GM12878 (cell line): Measurements from ENCODE around the gene SSMEM1.

Experiments used
- CBX5 ChIP-seq: sonication (generic); IDR thresholded peaks from 2 replicates; pipeline ENCODE4 v1.6.1; 2016; ENCODE audit warnings: low read depth, moderate library complexity, mild to moderate bottlenecking, inconsistent platforms
- CEBPB ChIP-seq, 2 experiments: fragments of 150-350 bp in 1 of 2; IDR thresholded peaks; 2 replicates each; pipeline ENCODE4 v1.6.1; 2012 to 2014; ENCODE audit warnings: low read depth in 2 of 2, low read length in 2 of 2, borderline replicate concordance in 1 of 2, inconsistent platforms in 1 of 2
- MYC ChIP-seq: IDR thresholded peaks from 2 replicates; pipeline ENCODE4 v1.6.1; 2011; ENCODE audit warnings: mild to moderate bottlenecking, low read length, moderate library complexity, inconsistent platforms; ENCODE audit not compliant: insufficient read depth, insufficient replicate concordance, insufficient read length, severe bottlenecking
- POLR2A ChIP-seq: IDR thresholded peaks from 2 replicates; pipeline ENCODE4 v1.6.1; 2011; ENCODE audit warnings: low read depth, mild to moderate bottlenecking, low read length
- RELA ChIP-seq: fragments of 450-650 bp; IDR thresholded peaks from 2 replicates; pipeline ENCODE4 v1.8.0; 2014; ENCODE audit warnings: borderline replicate concordance; ENCODE audit not compliant: partially characterized antibody
- RFX5 ChIP-seq: IDR thresholded peaks from 2 replicates; pipeline ENCODE4 v1.6.1; 2011; ENCODE audit warnings: low read depth, low read length, improper control_type of control experiment
- USF1 ChIP-seq: IDR thresholded peaks from 2 replicates; pipeline ENCODE4 v1.6.1; 2011; ENCODE audit warnings: borderline replicate concordance, low read depth, mild to moderate bottlenecking, moderate library complexity, mixed read lengths, low read length; ENCODE audit not compliant: insufficient read depth; ENCODE audit errors: extremely low read length
- TF ChIP-seq, protein P1 (sequence below): IDR thresholded peaks from 2 replicates; pipeline ENCODE4 v1.6.1; 2012; ENCODE audit warnings: low read depth, low read length, improper control_type of control experiment
- TF ChIP-seq, protein P2 (sequence below): IDR thresholded peaks from 2 replicates; pipeline ENCODE4 v1.6.1; 2011; ENCODE audit warnings: low read depth, mild to moderate bottlenecking, low read length, moderate library complexity, borderline replicate concordance; ENCODE audit errors: extremely low read depth
- TF ChIP-seq, protein P3 (sequence below), 3 experiments: IDR thresholded peaks in 2 of 3; conservative IDR thresholded peaks in 1 of 3; 2 replicates each; pipeline ENCODE4 v1.5.1; 2011; ENCODE audit warnings: low read depth in 3 of 3, low read length in 3 of 3, mild to moderate bottlenecking in 3 of 3, control low read depth in 2 of 3, moderate library complexity in 2 of 3, inconsistent platforms in 1 of 3, mixed read lengths in 1 of 3; ENCODE audit not compliant: control insufficient read depth in 2 of 3, insufficient read depth in 1 of 3; ENCODE audit errors: extremely low read depth in 1 of 3

GRCh38 chr7:130231792-130232191, 24.1 kb downstream of the SSMEM1 start:
- TF ChIP-seq, protein P1, sequence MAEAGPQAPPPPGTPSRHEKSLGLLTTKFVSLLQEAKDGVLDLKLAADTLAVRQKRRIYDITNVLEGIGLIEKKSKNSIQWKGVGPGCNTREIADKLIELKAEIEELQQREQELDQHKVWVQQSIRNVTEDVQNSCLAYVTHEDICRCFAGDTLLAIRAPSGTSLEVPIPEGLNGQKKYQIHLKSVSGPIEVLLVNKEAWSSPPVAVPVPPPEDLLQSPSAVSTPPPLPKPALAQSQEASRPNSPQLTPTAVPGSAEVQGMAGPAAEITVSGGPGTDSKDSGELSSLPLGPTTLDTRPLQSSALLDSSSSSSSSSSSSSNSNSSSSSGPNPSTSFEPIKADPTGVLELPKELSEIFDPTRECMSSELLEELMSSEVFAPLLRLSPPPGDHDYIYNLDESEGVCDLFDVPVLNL: no peak
- TF ChIP-seq MYC (no peak), POLR2A (no peak), RELA (no peak), CEBPB (IDR thresholded peaks at IDR 0.05; ENCODE audit: borderline replicate concordance in 1 of 2, low read depth in 2 of 2, low read length in 2 of 2) (no peak), RFX5 (no peak), CBX5 (no peak), USF1 (no peak)
- TF ChIP-seq, protein P2, sequence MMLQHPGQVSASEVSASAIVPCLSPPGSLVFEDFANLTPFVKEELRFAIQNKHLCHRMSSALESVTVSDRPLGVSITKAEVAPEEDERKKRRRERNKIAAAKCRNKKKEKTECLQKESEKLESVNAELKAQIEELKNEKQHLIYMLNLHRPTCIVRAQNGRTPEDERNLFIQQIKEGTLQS: no peak
- TF ChIP-seq, protein P3, sequence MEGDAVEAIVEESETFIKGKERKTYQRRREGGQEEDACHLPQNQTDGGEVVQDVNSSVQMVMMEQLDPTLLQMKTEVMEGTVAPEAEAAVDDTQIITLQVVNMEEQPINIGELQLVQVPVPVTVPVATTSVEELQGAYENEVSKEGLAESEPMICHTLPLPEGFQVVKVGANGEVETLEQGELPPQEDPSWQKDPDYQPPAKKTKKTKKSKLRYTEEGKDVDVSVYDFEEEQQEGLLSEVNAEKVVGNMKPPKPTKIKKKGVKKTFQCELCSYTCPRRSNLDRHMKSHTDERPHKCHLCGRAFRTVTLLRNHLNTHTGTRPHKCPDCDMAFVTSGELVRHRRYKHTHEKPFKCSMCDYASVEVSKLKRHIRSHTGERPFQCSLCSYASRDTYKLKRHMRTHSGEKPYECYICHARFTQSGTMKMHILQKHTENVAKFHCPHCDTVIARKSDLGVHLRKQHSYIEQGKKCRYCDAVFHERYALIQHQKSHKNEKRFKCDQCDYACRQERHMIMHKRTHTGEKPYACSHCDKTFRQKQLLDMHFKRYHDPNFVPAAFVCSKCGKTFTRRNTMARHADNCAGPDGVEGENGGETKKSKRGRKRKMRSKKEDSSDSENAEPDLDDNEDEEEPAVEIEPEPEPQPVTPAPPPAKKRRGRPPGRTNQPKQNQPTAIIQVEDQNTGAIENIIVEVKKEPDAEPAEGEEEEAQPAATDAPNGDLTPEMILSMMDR (IDR thresholded peaks at IDR 0.05 in 2 of 3, conservative IDR thresholded peaks at IDR 0.05 in 1 of 3; ENCODE audit: control insufficient read depth in 2 of 3, extremely low read depth in 1 of 3, insufficient read depth in 1 of 3, low read depth in 3 of 3, low read length in 3 of 3): no peak
